Stimulated activated CD8-positive, alpha-beta memory T cell treated with anti-CD3 and anti-CD28 coated beads, Interleukin-4, amount 100 ng/mL, for 48 hours (primary cell): ENCODE measurements around the gene FRMD4A.
A peak's percentile ranks its signal among the peaks of the same experiment; 100 is the strongest.

Source experiments
- DNase-seq: peaks from one replicate; pipeline ENCODE4 v3.0.0-alpha.2; 2020

Gene FRMD4A

DNA sequence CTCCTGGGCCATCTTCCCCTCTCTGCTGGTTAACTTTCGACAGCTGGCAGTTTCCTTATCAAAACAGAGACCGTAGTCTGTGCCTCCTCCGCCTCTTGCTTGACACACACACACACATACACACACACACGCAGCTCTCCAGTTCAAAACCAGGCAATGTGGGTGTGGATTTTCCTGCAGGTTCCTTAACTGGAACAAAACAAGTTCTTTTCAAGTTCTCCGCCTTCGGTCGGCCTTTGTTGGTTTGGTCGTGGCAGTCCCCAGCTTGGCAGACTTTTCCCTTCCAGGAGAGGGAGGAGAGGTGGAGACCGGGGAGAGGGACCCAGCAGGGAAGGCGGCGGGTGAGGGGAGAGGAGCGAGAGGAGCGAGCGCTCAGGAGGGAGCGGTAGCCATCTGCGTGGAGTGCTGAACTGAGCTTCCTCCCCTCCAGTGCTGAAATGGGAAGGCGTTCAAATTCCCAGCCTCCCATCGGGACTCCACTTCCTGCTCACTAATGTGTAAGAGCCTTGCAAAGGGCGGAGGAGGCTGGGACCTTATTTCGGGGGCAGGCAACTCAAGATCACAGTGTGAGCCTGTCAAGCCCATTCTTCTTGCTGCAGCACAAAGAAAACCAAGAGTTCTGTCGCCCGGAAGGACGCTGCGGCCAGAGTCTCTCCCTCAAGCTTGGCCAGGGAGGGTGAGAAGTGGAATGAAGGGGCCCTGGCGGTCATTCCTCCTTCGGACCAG is 623.4 kb downstream of the FRMD4A start:
- peak; percentile 32 for DNase-seq

DNA sequence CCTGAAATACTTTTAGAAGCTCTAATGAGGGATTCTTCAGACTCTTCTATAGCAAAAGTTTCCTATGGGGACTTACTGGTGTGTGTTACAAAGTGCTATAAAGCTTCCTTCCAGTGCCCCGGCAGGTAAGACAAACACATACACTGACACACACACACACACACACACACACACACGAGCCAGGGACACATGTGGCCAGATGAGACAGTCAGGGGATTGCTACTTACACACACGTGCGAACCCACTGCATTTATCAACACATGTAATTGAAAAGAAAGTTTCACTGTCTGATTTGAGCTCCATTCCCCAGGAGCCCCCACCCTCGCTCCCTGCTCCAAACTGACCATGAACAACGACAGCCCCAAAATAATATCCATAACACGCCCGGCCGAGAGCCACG is 624.1 kb downstream of the FRMD4A start:
- DNase-seq = no peak

DNA sequence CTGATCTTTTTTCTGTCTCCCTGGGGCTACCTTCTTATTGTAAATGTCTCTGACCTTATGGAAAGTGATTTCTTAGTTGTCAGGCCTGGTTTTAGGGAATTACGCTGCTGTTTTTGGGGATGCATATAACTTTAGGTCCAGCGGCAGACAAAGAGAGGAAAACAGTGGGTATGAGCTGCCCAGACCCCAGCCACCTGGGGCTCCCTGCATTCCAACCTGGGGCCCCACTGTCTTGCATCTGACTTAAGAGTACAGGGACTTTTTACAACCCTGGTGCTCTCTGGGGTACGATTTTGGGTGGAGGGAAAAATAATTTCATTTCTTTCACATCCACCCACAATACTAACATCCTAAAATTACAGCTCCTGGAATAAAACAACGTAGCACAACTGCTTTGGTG is 624.5 kb downstream of the FRMD4A start:
- no peak for DNase-seq

DNA sequence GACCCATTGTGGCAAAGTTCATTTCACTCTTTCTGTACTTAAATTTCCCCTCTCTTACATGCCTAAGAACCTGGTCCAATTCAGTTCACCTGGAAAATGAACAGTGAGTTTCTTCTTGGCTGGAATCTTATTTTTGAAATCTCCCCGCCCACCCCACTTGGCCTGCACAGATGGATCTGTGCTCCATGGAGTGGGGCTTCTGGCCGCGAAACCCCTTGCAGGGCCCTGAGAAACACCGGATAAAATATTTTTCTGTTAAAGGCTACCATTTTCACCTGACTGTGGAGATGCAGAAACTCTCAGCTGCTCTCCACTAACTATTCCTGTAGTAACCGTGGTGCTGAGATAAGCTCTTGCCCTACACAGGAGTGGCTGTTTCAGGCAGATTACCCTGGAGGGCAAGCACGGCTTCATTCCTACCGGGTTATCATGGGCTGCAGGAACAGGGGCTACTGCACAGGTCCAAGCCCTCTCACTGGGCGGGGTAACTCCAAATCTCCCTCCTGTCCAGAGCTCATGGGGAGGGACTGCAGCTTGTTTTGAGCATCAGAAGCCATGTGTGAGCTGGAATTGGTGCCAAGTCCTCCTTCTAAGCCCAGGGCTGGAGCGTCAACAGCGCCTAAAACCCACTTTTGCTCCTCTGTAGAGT is 625.1 kb downstream of the FRMD4A start:
- DNase-seq = no peak

DNA sequence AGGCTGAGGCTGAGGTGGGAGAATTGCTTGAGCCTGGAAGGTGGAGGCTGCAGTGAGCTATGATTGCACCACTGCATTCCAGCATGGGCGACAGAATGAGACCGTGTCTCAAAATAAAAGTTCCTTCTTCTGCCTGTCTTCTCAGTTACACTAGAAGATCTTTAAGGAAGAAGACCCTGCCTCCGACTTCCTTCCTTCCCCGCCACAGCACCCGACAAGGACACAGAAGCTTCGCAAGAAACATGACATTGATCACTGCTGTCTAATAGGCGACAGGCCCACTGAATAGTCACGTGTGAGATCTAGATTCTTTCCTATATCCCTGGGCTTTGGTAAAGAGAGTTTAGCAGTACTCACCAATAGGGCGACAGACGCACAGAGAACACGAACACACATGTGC is 625.8 kb downstream of the FRMD4A start:
- DNase-seq = no peak

DNA sequence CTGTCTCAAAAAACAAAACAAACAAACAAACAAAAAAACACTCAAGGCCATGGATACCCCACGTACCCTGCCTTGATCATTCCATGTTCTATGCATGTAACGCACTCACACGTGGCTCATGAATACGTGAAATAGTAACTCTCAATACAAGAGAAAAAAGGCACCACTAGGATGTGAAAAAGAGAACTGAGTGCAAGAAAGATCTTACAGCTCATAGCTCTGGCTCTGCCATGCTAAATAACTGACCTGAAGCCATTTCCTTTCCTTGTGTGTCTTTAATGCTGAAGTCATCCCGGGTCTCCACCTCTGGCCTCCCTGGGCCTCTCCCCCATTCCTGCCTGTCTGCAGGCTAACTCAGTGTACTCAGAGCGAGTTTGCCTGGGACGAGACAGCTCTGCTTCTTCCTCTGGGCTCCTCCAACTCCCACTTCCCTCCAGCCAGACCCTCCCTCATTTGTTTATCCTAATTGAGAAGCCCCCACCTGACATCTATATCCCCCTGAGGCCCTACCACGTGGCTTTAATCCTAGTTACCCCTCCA is 626.7 kb downstream of the FRMD4A start:
- no peak for DNase-seq

DNA sequence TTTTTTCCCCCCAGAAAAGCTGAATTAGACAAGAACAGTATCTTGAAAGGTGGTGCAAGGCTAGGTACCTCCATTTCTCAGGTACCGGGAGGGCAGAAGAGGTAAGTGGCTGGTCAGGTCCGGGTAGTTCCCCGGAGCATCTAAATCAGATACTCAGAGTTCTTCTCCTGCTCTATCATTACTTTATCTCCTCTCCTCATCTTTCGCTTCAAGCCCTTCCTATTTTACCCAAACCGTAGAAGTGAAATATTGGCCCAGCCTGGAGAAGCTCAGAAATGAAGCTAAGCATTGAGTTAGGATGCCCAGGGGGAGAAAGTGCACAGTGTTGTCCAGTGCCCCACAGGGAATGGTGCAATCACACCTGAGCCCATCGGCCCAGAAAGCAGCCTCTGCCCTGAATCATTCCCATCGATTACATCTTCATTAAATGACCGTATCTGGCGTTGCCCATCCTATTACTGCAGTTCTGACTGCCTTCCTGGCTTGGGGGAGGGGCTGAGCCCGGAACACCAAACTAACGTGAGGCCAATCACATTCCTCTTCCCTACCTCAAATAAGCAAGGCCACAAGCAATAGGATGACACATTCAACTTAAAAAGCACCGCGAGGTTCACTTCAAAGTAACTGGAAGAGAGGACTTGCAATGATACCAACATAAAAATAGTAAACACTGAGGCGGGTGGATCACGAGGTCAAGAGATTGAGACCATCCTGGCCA is 627.5 kb downstream of the FRMD4A start:
- DNase-seq = no peak

DNA sequence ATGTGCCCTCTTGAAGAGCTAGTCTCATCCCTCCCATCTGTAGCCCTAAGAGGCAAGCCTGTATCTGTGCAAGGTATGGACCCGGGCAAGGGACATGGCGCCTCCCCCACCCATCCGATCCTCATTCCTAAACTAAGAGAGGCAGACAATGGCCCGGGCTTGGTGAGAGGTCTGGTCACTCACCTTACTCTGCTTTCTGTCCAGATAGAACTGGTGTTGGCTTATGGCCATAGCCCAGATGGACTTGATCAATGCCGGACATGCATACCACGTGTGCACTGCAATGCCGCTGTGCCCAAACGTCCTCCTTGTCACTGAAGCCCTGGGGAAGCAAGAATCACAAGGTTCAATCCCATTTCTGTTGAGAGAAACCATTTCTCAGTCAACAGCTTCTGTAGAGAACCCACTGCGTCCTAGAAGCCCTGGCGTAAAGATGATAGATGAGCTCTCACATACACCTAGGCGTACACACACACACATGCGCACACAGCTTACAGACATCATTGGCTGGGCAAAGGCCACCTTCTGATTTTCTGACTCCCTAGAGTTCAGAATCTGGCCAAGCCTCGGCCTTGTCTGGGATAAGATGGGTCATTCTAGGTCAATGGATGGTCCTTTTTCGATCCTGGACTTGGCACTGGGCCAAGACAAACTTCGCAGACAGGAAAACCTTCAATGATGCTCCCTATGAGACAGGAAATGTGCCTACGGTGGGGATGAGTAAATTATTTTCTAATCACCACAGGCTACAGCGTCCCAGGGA is 629.4 kb downstream of the FRMD4A start:
- DNase-seq = no peak

DNA sequence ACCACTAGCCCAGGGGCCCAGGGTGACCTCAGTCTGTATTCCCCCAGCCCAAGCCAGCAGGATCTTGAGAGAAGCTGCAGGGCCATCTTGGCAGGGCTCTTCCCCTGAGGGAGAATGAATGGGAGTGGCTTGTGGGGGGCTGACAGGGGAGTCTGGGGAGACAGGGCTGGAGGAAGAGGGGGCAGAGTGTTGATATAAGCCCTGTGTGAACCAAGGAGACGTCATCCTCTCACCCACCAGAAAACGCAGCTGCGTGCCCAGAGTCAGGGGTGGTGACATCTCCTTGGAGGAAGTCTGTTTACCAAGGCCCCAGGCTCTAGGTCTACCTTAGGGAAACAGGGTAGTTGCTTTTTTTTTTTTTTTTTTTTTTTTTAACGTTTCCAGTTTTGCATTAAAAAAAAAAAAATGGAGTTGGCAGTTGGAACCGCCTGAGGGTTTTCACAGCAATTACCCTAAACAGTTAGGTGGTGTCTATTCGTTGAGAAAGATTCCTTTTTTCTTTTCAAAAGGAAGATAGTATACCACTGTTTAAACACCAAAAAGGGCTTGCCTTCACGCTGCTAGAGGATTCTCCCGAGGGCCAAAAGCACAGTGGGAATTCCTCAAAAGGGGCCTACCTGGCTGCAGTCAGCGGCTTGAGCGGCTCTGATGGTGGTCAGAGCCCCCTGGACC is 630.1 kb downstream of the FRMD4A start:
- DNase-seq = no peak

DNA sequence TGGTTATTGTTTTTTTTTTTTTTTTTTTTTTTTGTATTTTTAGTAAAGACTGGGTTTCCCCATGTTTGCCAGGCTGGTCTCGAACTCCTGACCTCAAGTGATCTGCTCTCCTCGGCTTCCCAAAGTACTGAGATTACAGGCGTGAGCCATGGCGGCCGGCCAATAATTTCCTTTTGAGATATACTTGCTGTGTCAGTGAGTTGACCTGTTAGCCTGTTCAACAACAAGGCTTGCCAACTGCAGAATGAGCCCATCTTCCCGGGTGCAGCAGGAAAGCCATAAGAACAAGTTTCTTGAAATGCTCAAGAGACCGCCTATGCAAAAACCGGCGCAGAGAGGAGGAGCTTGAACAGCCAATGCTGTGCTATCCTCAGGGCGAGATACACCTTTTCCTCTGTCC is 631.5 kb downstream of the FRMD4A start:
- DNase-seq = no peak

DNA sequence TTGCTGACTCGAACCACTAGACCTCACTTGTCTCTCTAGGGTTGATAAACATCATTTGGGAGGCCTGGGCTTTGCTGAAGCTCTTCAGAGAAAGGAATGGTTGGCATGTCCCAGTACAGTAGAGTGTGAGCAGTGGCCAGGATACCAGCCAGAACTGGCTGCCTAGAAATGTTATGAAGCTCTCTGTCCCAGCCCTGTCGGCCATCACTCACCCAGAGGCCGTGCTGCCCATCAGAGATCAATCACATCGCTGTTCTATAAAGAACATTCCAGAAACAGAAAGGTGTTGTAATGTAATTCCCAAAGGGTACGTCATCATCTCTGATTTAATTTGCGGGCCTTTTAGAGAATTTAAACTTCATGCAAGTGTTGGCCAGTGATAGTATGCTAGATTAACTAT is 632.5 kb downstream of the FRMD4A start:
- no peak for DNase-seq

DNA sequence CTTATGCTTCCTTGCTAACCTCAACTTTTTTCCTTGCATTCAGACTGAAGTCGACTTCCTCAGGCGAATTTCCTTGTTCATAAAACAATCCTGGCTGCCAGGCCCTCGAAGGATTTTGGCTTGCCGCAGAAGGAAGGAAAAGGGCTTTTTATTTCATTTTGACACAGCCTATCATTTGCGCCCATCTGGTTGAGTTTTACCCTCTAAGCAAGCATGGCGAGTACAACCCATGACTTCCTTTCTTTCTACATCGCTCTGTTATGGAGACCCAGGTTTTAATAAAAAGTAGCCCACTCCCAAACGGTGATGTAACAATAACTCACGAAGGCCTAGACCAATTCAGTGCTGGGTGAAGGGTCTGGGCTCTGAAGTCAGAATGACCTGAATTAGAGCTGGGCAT is 634.7 kb downstream of the FRMD4A start:
- no peak for DNase-seq

DNA sequence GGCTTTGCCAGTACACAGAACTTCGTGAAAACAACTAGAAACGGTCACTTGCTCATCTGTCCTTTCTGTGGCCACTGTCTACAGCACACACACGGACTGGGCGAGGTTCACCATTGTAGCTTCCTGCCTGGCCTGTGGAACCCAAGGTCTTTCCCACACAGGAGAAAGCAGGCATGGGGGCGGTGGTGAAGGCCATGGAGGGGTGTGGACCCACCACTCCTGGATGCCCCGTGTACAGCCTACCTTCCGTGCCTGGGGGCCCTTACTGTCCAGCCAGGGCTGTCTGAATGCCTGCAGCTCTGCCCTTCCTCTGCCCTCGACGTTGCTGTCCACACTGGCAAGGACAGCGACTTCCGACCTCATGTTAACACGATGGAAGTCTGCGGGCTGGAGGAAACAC is 635.1 kb downstream of the FRMD4A start:
- no peak for DNase-seq

DNA sequence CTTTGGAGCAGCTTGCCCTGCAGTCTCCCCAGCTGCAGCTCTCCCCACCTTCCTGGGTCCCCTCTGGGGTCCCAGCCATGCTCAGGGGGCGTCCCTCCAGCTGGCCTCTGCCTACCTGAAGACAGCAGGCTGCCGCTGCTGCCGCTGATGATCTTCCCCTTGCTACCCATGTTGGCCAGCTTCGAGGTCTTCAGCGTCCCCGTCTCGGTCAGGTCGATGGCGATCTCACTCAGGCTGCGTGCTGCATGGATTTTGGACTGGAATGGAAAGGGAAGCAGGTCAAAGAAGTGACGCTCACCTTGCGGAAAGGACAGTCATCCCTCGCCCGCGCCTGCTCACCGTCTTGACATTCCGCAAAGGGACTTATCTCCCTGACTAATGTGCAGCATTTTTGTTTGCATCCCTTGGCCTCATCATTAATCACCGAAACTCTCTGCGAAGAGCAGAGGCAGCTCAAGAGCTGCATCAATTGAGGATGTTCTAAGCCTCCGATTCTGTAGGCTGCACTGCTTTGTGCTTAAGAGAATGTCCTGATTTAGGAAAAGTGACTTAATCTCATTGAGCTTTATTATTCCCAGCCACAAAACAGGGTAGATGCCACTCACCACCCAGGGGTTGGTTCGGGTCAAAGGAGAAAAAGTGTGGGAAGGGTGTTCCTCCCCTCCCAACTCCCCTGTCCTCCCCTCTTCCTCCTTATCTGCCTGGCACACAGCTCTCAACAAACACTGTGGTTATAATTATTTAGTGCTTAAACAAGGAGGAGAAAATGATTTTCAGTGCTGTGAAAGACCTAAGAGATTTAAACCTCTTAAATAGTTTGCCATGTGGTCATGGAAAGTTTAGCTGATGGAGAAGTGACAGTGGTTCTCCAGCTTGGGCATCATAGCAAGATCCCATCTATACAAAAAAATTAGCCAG is 636.7 kb downstream of the FRMD4A start:
- no peak for DNase-seq

DNA sequence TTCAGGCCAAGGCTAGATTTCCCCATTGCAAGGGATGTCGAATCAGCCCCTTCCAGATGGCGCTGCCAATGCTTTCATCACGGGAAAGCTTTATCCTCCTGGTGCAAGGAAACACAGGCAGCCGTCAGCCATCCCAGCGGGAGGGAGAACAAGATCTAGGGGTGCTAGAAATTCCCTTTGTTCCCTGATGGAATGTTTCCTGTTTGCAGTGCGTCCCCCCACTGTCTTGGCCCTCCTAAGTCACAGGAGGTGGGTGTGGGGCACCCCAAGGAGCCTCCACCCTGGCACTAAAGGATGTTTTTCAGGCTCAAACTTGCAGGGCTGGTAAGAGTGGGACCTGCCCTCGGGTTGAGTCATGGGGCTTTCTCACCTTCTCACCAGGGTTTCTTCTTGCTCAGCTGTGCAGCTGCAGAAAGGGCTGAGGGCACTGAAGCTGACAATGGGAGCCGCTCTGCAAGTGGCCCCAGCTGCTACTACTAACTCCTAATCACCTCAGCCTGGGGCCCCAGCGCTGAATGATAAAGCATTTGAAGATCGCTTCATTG is 640.4 kb downstream of the FRMD4A start:
- no peak for DNase-seq

DNA sequence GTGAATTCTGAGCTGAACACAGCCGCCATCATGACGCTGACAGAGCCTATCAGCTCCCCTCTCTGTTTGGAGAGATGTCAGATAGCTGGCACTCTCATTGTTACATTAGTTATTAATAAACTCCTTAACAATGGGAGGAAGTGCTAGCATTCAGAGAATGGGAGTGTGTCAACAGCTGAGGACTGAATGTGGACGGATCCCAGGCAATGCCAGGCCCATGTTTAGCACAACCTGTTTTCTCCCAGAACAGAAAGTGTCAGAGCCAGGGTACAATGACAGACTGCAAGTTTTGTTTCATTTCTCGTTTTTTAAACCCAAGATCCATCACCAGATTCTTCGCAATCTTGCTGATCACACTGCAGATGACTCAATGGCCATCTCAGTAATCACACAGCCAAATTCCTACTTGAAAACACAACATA is 644.4 kb downstream of the FRMD4A start:
- DNase-seq = no peak

DNA sequence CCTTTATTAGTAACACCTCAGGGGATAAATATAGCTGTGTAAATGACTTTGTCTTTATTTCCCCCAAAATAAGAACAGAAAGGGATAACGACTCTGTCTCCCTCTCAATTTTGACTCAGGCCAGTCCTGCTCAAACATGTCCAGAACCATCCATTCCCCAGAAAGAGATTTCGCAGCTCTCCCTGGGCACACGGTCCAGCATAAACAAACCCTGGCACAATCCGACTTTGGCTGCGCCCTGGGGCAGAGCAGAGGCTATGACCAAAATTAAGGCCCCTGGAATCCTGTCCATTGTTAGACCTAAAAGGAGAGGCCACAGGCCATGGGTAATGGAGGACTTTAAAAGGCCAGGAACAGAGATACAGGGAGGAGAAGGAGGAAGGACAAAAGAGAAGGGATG is 644.8 kb downstream of the FRMD4A start:
- no peak for DNase-seq

DNA sequence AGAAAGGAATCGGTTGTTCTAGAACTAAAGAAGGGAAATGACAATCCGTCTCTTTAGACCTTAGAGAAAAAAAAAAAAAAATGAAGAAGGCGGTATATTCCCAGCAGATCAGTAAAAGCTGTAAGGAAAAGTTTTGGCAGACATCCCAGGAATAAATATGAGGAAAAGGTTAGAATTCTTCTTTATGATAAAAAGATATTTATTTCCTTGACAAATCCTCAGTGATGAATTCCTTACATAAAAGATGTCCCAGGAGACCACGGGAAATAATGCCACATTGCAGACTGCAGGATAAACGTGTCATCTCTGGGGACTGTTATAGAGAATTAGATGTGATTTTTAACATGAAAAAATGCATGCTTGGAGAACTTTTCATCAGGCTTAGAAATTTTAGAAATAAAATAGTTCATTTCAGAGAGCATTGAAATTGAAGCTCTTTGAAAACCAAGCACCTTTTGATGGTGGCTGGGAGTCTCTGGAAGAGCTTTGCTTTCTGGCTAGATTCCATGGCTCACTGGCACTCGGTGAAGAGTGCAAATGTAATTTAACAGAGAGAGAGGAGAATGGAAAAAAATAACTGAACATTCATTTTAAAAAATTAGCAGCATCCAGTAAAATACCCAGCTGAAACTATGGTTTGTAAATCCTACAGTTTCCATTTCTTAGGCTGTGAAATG is 645.8 kb downstream of the FRMD4A start:
- no peak for DNase-seq

DNA sequence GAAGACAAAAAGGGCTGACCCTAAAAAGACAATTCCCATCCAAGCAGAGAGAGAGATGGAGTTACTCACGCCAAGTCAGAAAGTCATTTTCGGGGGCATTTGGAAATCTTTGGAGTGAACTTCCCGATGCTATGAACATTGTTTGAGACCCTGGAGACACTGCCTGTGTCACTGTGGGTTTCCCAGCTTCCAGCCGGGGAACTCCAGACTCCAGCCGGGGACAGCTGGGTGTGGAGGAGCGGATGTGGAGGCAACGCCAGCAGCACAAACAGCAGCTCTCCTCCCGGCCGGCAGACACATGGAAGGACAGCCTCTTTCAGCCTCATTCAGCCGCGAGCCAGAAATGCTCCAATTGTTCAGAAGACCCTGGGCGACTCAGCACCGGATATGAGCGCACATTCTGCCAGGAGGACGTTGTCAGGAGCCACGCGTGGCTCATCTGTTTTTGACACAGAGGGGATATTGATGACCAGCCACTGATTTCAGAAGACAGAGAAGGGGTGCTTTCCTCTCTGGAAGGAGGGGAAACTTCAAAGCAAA is 646.4 kb downstream of the FRMD4A start:
- DNase-seq = no peak

DNA sequence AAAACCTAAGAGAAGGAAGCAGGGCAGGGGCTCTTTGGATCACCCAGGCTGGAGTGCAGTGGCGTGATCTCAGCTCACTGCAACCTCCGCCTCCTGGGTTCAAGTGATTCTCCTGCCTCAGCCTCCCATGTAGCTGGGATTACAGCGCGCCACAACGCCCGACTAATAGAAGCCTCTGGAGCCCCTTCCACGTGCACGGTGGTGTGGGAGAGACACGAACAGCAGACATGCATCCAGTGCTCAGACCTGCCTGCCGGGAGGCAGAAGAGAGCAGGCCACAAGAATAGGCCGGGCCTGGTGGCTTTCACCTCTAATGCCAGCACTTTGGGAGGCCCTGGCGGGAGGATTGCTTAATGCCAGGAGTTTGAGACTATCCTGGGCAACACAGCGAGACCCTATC is 647.7 kb downstream of the FRMD4A start:
- DNase-seq = no peak
